C1 segment of cervical spinal cord (tissue), 14 donors: Measurements from ENCODE around the gene RAB20.

Experiments
- DNase-seq, 14 donors: peaks; one replicate each; lab custom pipeline; 2025; lab: John Stamatoyannopoulos, UW

Gene RAB20

GRCh38 chr13:110529522-110530311 lies 31.8 kb downstream of the RAB20 start:
- peak in 2 of 14 donors; percentile 19 to 37 for DNase-seq

- DNase-seq: no peak
These were observed 32.6 kb downstream of the RAB20 start for GRCh38 chr13:110528911-110529310.

GRCh38 chr13:110528371-110528770 lies 33.2 kb downstream of the RAB20 start:
- no peak for DNase-seq

GRCh38 chr13:110525328-110526319 lies 35.9 kb downstream of the RAB20 start:
- DNase-seq: no peak

GRCh38 chr13:110524541-110525257 lies 36.8 kb downstream of the RAB20 start:
- no peak for DNase-seq

GRCh38 chr13:110523838-110524540 lies 37.5 kb downstream of the RAB20 start:
- no peak for DNase-seq

- DNase-seq: no peak
These were observed 38.3 kb downstream of the RAB20 start for GRCh38 chr13:110523180-110523579.

- DNase-seq: no peak
These were observed 38.8 kb downstream of the RAB20 start for GRCh38 chr13:110522721-110523120.

GRCh38 chr13:110521946-110522345 lies 39.6 kb downstream of the RAB20 start:
- DNase-seq: no peak

GRCh38 chr13:110521296-110521680 lies 40.2 kb downstream of the RAB20 start:
- DNase-seq: peak in 1 of 14 donors; percentile 59

- peak in 13 of 14 donors; percentile 20 to 94 (median 77) for DNase-seq
These were observed 40.9 kb downstream of the RAB20 start for GRCh38 chr13:110520431-110521295.

GRCh38 chr13:110519506-110519905 lies 42.0 kb downstream of the RAB20 start:
- DNase-seq: no peak

- DNase-seq: no peak
These were observed 42.5 kb downstream of the RAB20 start for GRCh38 chr13:110519046-110519445.

- DNase-seq: no peak
These were observed 43.0 kb downstream of the RAB20 start for GRCh38 chr13:110518571-110518970.

GRCh38 chr13:110518226-110518525 lies 43.3 kb downstream of the RAB20 start:
- DNase-seq: no peak

GRCh38 chr13:110517505-110518225 lies 43.9 kb downstream of the RAB20 start:
- no peak for DNase-seq

- no peak for DNase-seq
These were observed 45.0 kb downstream of the RAB20 start for GRCh38 chr13:110516500-110516899.

- no peak for DNase-seq
These were observed 49.3 kb downstream of the RAB20 start for GRCh38 chr13:110512198-110512740.

GRCh38 chr13:110511509-110512181 lies 49.9 kb downstream of the RAB20 start:
- DNase-seq: no peak
